H9 (cell line): ENCODE results near the gene AACS. TPM values are rescaled to one million over a fixed set of nuclear protein-coding genes. Genes with fewer than 3 reads are reported as not detected.

Experiments used
- DNase-seq: peaks from one replicate; pipeline ENCODE4 v3.0.0-alpha.2; 2017
- H2AFZ ChIP-seq: one replicate; pipeline ENCODE4 v1.6.1; 2013; ENCODE audit warnings: mild to moderate bottlenecking, low read length, control low read depth, moderate library complexity
- H2AK5ac ChIP-seq: 2 replicates; pipeline ENCODE4 v1.6.1; 2013; ENCODE audit warnings: low read length, control low read depth, mixed read lengths; ENCODE audit not compliant: insufficient read length
- H2BK120ac ChIP-seq: one replicate; pipeline ENCODE4 v1.6.1; 2013; ENCODE audit warnings: low read depth, mild to moderate bottlenecking, low read length, control low read depth, inconsistent platforms; ENCODE audit not compliant: poor library complexity, severe bottlenecking
- H2BK12ac ChIP-seq: 2 replicates; pipeline ENCODE4 v1.6.1; 2013; ENCODE audit warnings: low read length, control low read depth, mixed read lengths, low read depth; ENCODE audit not compliant: insufficient read length
- H2BK15ac ChIP-seq: 2 replicates; pipeline ENCODE4 v1.6.1; 2013; ENCODE audit warnings: low read depth, low read length, control low read depth
- H2BK20ac ChIP-seq: one replicate; pipeline ENCODE4 v1.6.1; 2013; ENCODE audit warnings: low read depth, mild to moderate bottlenecking, low read length, control low read depth, inconsistent platforms; ENCODE audit not compliant: poor library complexity, severe bottlenecking
- H2BK5ac ChIP-seq: 2 replicates; pipeline ENCODE4 v1.6.1; 2013; ENCODE audit warnings: low read length, control low read depth, mixed read lengths; ENCODE audit not compliant: insufficient read length
- H3K14ac ChIP-seq: 2 replicates; pipeline ENCODE4 v1.6.1; 2013; ENCODE audit warnings: low read length, control low read depth; ENCODE audit not compliant: insufficient read depth
- H3K18ac ChIP-seq: 2 replicates; pipeline ENCODE4 v1.6.1; 2013; ENCODE audit warnings: low read depth, mild to moderate bottlenecking, mixed read lengths, low read length, control low read depth; ENCODE audit not compliant: insufficient read length
- H3K23ac ChIP-seq: 2 replicates; pipeline ENCODE4 v1.6.1; 2013; ENCODE audit warnings: low read length, control low read depth, mixed read lengths, low read depth; ENCODE audit not compliant: insufficient read length
- H3K23me2 ChIP-seq: 2 replicates; pipeline ENCODE4 v1.6.1; 2013; ENCODE audit warnings: low read depth, mild to moderate bottlenecking, mixed read lengths, low read length, control low read depth; ENCODE audit not compliant: insufficient read length, poor library complexity, severe bottlenecking
- H3K27ac ChIP-seq: 2 replicates; pipeline ENCODE4 v1.5.1; 2013; ENCODE audit warnings: low read length, control low read depth, mixed read lengths, low read depth; ENCODE audit not compliant: insufficient read length
- H3K27me3 ChIP-seq: 2 replicates; pipeline ENCODE4 v1.6.1; 2013; ENCODE audit warnings: low read length, control low read depth, inconsistent platforms; ENCODE audit not compliant: insufficient read depth
- H3K4ac ChIP-seq: 2 replicates; pipeline ENCODE4 v1.6.1; 2013; ENCODE audit warnings: low read depth, mild to moderate bottlenecking, control low read depth, inconsistent platforms, low read length, moderate library complexity
- H3K4me1 ChIP-seq: 2 replicates; pipeline ENCODE4 v1.6.1; 2013; ENCODE audit warnings: low read length, control low read depth, inconsistent platforms; ENCODE audit not compliant: insufficient read depth
- H3K4me2 ChIP-seq: 2 replicates; pipeline ENCODE4 v1.6.1; 2013; ENCODE audit warnings: low read length, control low read depth, mixed read lengths; ENCODE audit not compliant: insufficient read length, insufficient read depth
- H3K56ac ChIP-seq: 2 replicates; pipeline ENCODE4 v1.6.1; 2013; ENCODE audit warnings: low read depth, mild to moderate bottlenecking, mixed read lengths, low read length, control low read depth; ENCODE audit not compliant: insufficient read length
- H3K79me1 ChIP-seq: 2 replicates; pipeline ENCODE4 v1.6.1; 2013; ENCODE audit warnings: low read depth, mild to moderate bottlenecking, moderate library complexity, low read length, control low read depth, inconsistent platforms; ENCODE audit not compliant: insufficient read depth, poor library complexity, severe bottlenecking
- H3K79me2 ChIP-seq: 2 replicates; pipeline ENCODE4 v1.6.1; 2013; ENCODE audit warnings: low read length, control low read depth, inconsistent platforms; ENCODE audit not compliant: insufficient read depth
- H3K9ac ChIP-seq: 2 replicates; pipeline ENCODE4 v1.6.1; 2013; ENCODE audit warnings: low read length, control low read depth, mixed read lengths; ENCODE audit not compliant: insufficient read length; ENCODE audit errors: extremely low read depth
- H3K9me3 ChIP-seq: one replicate; pipeline ENCODE4 v1.6.1; 2013; ENCODE audit warnings: low read depth, low read length, inconsistent platforms; ENCODE audit not compliant: control insufficient read depth
- H3T11ph ChIP-seq: one replicate; pipeline ENCODE4 v1.6.1; 2013; ENCODE audit warnings: mild to moderate bottlenecking, low read length, control low read depth, inconsistent platforms
- H4K20me1 ChIP-seq: one replicate; pipeline ENCODE4 v1.6.1; 2013; ENCODE audit not compliant: control insufficient read depth, insufficient read length, insufficient read depth
- H4K5ac ChIP-seq: 2 replicates; pipeline ENCODE4 v1.6.1; 2013; ENCODE audit warnings: low read depth, mild to moderate bottlenecking, mixed read lengths, low read length, control low read depth; ENCODE audit not compliant: insufficient read length
- H4K8ac ChIP-seq: replicated peaks from 2 replicates; pipeline ENCODE4 v1.6.1; 2013; ENCODE audit warnings: low read length, control low read depth, mixed read lengths, low read depth; ENCODE audit not compliant: insufficient read length
- H4K91ac ChIP-seq: 2 replicates; pipeline ENCODE4 v1.6.1; 2013; ENCODE audit warnings: low read depth, mild to moderate bottlenecking, moderate library complexity, mixed read lengths, low read length, control low read depth; ENCODE audit not compliant: insufficient read length
- H3K27ac Mint-ChIP-seq, 3 experiments: 2 replicates in 2 of 3; 3 replicates in 1 of 3; pipeline ENCODE4 v1.8.0; 2020 to 2021; ENCODE audit warnings: mixed read lengths in 3 of 3, mild to moderate bottlenecking in 1 of 3, moderate library complexity in 1 of 3
- H3K27me3 Mint-ChIP-seq: 2 replicates; pipeline ENCODE4 v1.8.0; 2021; ENCODE audit warnings: low read depth, mild to moderate bottlenecking, moderate library complexity, mixed read lengths
- H3K36me3 Mint-ChIP-seq, 3 experiments: 2 replicates in 2 of 3; 3 replicates in 1 of 3; pipeline ENCODE4 v1.8.0; 2020 to 2021; ENCODE audit warnings: low read depth in 3 of 3, mixed read lengths in 3 of 3; ENCODE audit not compliant: insufficient read depth in 1 of 3
- H3K4me1 Mint-ChIP-seq, 2 experiments: 2 replicates each; pipeline ENCODE4 v1.8.0; 2020; ENCODE audit warnings: mixed read lengths in 2 of 2
- H3K4me3 Mint-ChIP-seq, 2 experiments: 2 replicates in 1 of 2; 3 replicates in 1 of 2; pipeline ENCODE4 v1.8.0; 2020 to 2021; ENCODE audit warnings: mild to moderate bottlenecking in 2 of 2, mixed read lengths in 2 of 2, moderate library complexity in 1 of 2
- H3K9me3 Mint-ChIP-seq, 2 experiments: 2 replicates in 1 of 2; 3 replicates in 1 of 2; pipeline ENCODE4 v1.8.0; 2020; ENCODE audit warnings: mild to moderate bottlenecking in 2 of 2, mixed read lengths in 2 of 2, moderate library complexity in 1 of 2
- CTCF ChIP-seq: fragments of 200-600 bp; sonication (generic); conservative IDR thresholded peaks from 3 replicates; pipeline ENCODE4 v1.8.0; 2021; ENCODE audit warnings: antibody characterized with exemption, mild to moderate bottlenecking
- WGBS: extraction: QIAGEN DNeasy Blood & Tissue Kit; methylation state at CpG from one replicate; pipeline ENCODE4 v1.1.7; 2013; ENCODE audit warnings: missing lambda C conversion rate, low lambda C conversion rate, mixed read lengths; ENCODE audit not compliant: insufficient read length; ENCODE audit errors: extremely low coverage; 5-methylcytosine and 5-hydroxymethylcytosine counted together
- total RNA-seq: library from RNA; stranded (reverse); gene quantifications from 2 replicates; pipeline ENCODE4 v1.2.1, GENCODE V29; 2021

Gene AACS
- total RNA-seq, 1 experiment from 2014 or later = 35.0 TPM

- H4K91ac ChIP-seq = no peak overlapping the region
- Mint-ChIP-seq H3K4me1 (peaks cover 0 to 6% of the 10 kb centered on the region in 2 experiments; a peak in 2 of 4 replicates), H3K9me3 (peaks cover 7 to 10% of the 10 kb centered on the region in 2 experiments; a peak in 4 of 5 replicates), H3K4me3 (no peak overlapping the region), H3K27me3 (peaks cover 9% of the 10 kb centered on the region), H3K36me3 (peaks cover 0 to 2% (median 1%) of the 10 kb centered on the region in 3 experiments; a peak in 1 of 7 replicates), H3K27ac (no peak overlapping the region)
- no peak overlapping the region for H2AFZ ChIP-seq
- TF ChIP-seq CTCF = no peak
- no peak overlapping the region for H2BK120ac ChIP-seq
- H3K79me1 ChIP-seq = no peaks in the 10 kb centered on the region
- no peak overlapping the region for H3T11ph ChIP-seq
- H3K4me1 ChIP-seq = no peaks in the 10 kb centered on the region
- H2BK5ac ChIP-seq = no peak overlapping the region
- no peak overlapping the region for H4K5ac ChIP-seq
- no peak overlapping the region for H3K4ac ChIP-seq
- no peaks in the 10 kb centered on the region for H3K23me2 ChIP-seq
- H3K14ac ChIP-seq = no peak overlapping the region
- no peak overlapping the region for H2BK12ac ChIP-seq
- H3K27me3 ChIP-seq = no peaks in the 10 kb centered on the region
- H3K18ac ChIP-seq = no peak overlapping the region
- no peak overlapping the region for H2AK5ac ChIP-seq
- H4K8ac ChIP-seq = no peak overlapping the region
- no peak overlapping the region for H3K27ac ChIP-seq
- no peak for DNase-seq
- H3K9ac ChIP-seq = no peak overlapping the region
- H2BK20ac ChIP-seq = no peak overlapping the region
- no peaks in the 10 kb centered on the region for H3K9me3 ChIP-seq
- H3K4me2 ChIP-seq = no peak overlapping the region
- H2BK15ac ChIP-seq = no peak overlapping the region
- no peaks in the 10 kb centered on the region for H4K20me1 ChIP-seq
- no peaks in the 10 kb centered on the region for H3K79me2 ChIP-seq
- no peak overlapping the region for H3K56ac ChIP-seq
- H3K23ac ChIP-seq = no peak overlapping the region
- no CpG with 5 or more reads among the region's 15 CpGs for WGBS
Measured at GRCh38 chr12:125162489-125163028, 97.3 kb downstream of the AACS start.
